Measurements from ENCODE around the gene ACTL7B.

Gene ACTL7B

GRCh38 chr9:108811944-108812343, 43.8 kb downstream of the ACTL7B start:
- H3K4me3 ChIP-seq (replicated peaks; ENCODE audit: low read depth, low read length) = no peak overlapping the region
- DNase-seq (ENCODE audit: extremely low read depth, low read depth) = no peak
- TF ChIP-seq CTCF (IDR thresholded peaks at IDR 0.05; ENCODE audit: low read depth, low read length, missing control alignments) = no peak

DNA sequence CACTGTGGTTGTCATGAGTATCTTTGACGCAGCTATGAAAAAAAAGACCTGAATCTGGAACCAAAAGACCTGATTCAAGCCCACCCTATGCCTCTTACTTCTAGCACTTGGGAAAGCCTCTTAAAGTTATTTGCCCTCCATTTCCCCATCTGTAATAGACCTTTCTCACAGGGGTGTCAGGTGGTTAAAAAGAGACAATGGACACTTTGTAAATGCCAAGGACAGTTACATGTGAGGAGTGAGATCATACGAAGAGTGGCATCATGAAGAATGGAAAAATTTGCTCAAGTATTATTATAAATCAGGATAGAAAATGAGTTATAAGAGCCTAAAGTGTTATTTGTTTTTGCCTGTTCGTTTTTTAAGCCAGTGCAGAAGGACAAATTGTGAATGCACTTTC, 46.5 kb downstream of the ACTL7B start:
- no peak for TF ChIP-seq CTCF (IDR thresholded peaks at IDR 0.05; ENCODE audit: low read depth, low read length, missing control alignments)
- no peak for DNase-seq (ENCODE audit: extremely low read depth, low read depth)
- no peak overlapping the region for H3K4me3 ChIP-seq (replicated peaks; ENCODE audit: low read depth, low read length)
